ENCODE results near the gene ARL8B. TPM values are rescaled to one million over a fixed set of nuclear protein-coding genes. Genes with fewer than 3 reads are reported as not detected.

Gene ARL8B
- 50.3 and 63.8 TPM in 2 replicates for total RNA-seq

DNA sequence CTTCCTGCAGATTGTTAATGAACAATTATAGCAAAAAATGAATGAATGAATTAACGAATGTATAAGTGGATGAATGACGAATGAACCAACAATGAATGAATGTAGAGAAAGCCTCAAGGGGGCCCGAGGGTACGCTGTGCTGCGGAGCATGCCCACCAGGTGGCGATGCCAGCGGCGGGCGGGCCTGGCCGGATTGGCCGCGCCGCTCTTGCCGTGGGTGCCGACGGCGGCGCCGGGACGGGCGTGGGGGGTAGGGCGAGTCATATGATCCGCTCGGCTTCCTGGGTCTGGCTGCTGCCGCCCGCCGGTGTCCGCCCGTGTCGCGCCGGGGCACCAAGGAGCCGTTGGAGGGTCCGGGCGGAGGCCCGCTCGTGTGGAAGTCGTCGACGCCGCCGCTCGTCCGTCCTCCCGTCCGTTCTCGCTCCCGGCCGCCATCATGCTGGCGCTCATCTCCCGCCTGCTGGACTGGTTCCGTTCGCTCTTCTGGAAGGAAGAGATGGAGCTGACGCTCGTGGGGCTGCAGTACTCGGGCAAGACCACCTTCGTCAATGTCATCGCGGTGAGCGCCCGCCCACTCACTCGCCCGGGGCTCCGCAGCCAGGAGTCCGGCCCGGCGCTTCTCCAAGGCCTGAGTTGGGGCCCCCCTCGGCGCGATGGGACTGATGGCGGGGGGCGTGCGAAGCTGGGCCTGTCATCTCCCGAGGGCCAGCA lies at the start of gene ARL8B:
Gene ARL8B, plus strand, starts transcription at position 263 of the 711 bp plus-strand sequence. Its CDS starts 174 bp downstream, at position 437.

DNA sequence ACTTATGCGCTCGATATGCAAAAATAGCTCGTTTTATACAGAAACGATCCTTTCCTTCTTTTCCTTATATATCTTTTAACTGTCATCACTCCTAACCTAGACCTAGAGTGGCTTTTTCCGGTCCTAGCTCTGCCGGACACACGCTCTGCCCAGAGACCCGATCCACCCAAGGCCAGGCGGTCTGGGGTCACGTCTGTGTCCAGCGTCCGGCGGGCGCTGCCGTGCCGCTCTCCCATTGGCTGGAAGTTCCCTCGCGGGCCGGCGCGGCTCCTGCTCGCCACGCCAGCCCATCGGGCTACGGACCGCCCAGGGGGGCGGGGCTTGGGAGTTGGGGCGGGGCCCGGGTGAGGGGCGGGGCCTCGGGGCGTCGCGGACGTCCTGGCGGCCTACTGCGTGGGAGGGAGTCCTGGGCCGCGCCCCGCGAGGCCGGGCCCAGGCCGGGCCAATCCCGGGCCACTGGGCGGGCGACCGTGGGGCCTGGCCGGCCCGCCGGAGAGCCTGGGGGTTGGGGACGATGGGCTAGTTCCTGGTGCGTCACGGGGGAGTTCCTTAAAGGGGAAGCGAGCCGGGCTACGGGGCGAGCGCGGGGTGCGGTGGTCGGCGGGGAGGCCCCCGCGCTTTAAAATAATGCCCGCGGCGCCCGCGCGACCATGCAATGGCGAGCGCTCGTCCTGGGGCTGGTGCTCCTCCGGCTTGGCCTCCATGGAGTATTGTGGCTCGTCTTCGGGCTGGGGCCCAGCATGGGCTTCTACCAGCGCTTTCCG lies 65.2 kb downstream of the ARL8B start, which contains the start of gene EDEM1:
Gene EDEM1, plus strand, starts transcription at position 552 of the 764 bp plus-strand sequence. Its CDS starts 99 bp downstream, at position 651.

Other genes with a start within 250 kb of the ARL8B start
- gene BHLHE40, start 142.9 kb upstream of the ARL8B start, total RNA-seq: 16.6 and 33.2 TPM in 2 replicates
- gene EDEM1, start 65.4 kb downstream of the ARL8B start, total RNA-seq: 20.8 and 21.1 TPM in 2 replicates

All from smooth muscle cell of bladder (primary cell).